ENCODE data around the gene AMBP. TPM values are rescaled to one million over a fixed set of nuclear protein-coding genes. Genes with fewer than 3 reads are reported as not detected.

Gene AMBP
- total RNA-seq, 2 donors from 2014 or later: 0.68 to 2.9 TPM

- Histone ChIP-seq H3K9ac (ENCODE audit: extremely low read depth, low read length, poor library complexity, severe bottlenecking) (no peak overlapping the region), H3K4me3 (ENCODE audit: low read length) (no peak overlapping the region), H3K27me3 (ENCODE audit: control insufficient read depth, insufficient read depth, low read length, poor library complexity, severe bottlenecking) (no peaks in the 10 kb centered on the region), H3K27ac (ENCODE audit: low read depth, low read length) (no peak overlapping the region), H3K4me1 (ENCODE audit: control insufficient read depth, insufficient read depth, low read length) (no peaks in the 10 kb centered on the region), H3K9me3 (ENCODE audit: control insufficient read depth, low read length) (peaks cover 28% of the 10 kb centered on the region), H3K36me3 (ENCODE audit: control insufficient read depth, insufficient read depth, low read length) (peaks cover 74% of the 10 kb centered on the region)
- WGBS, 2 experiments (ENCODE audit: insufficient coverage in 1 of 2, insufficient read length in 1 of 2): 95 to 96% methylated on average over 8 to 14 of the region's 14 CpGs
- no peaks in the 10 kb centered on the region for H3K4me1 Mint-ChIP-seq
- H3K4me3 Mint-ChIP-seq: no peak overlapping the region
- H3K9me3 Mint-ChIP-seq: peaks cover 3% of the 10 kb centered on the region
- TF ChIP-seq, protein P1, sequence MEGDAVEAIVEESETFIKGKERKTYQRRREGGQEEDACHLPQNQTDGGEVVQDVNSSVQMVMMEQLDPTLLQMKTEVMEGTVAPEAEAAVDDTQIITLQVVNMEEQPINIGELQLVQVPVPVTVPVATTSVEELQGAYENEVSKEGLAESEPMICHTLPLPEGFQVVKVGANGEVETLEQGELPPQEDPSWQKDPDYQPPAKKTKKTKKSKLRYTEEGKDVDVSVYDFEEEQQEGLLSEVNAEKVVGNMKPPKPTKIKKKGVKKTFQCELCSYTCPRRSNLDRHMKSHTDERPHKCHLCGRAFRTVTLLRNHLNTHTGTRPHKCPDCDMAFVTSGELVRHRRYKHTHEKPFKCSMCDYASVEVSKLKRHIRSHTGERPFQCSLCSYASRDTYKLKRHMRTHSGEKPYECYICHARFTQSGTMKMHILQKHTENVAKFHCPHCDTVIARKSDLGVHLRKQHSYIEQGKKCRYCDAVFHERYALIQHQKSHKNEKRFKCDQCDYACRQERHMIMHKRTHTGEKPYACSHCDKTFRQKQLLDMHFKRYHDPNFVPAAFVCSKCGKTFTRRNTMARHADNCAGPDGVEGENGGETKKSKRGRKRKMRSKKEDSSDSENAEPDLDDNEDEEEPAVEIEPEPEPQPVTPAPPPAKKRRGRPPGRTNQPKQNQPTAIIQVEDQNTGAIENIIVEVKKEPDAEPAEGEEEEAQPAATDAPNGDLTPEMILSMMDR (conservative IDR thresholded peaks at IDR 0.05): no peak
- no peak overlapping the region for H3K27ac Mint-ChIP-seq
- peak; percentile 26 for DNase-seq
- no peaks in the 10 kb centered on the region for H3K27me3 Mint-ChIP-seq (ENCODE audit: insufficient read depth)
- H3K36me3 Mint-ChIP-seq (ENCODE audit: low read depth): peaks cover 70% of the 10 kb centered on the region
Observed at GRCh38 chr9:114016629-114017423, 61.3 kb downstream of the AMBP start.

DNA sequence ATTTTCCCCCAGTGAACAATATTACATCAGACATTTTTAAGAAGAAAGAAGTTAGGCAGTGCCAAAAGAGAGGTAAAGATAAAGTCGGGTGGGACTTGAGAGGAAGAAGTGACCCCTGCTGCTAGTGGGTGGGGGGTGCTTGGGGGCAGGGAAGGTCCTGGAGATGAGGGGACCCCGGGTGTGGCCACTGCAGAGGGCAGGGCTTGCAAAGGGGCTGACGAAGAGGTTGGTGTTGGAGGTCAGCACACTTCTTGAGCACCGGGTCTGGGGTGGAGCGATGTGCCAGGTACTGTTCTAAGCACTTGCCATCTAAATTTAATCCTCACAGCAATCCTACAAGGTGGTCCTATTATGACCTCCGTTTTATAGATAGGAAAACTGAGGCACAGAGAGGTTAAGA is 62.0 kb downstream of the AMBP start:
- Histone ChIP-seq H3K9ac (ENCODE audit: extremely low read depth, low read length, poor library complexity, severe bottlenecking) (no peak overlapping the region), H3K4me3 (ENCODE audit: low read length) (no peak overlapping the region), H3K27ac (ENCODE audit: low read depth, low read length) (no peak overlapping the region), H3K4me1 (ENCODE audit: control insufficient read depth, insufficient read depth, low read length) (no peaks in the 10 kb centered on the region), H3K36me3 (ENCODE audit: control insufficient read depth, insufficient read depth, low read length) (peaks cover 74% of the 10 kb centered on the region), H3K27me3 (ENCODE audit: control insufficient read depth, insufficient read depth, low read length, poor library complexity, severe bottlenecking) (no peaks in the 10 kb centered on the region), H3K9me3 (ENCODE audit: control insufficient read depth, low read length) (peaks cover 22% of the 10 kb centered on the region)
- peaks cover 71% of the 10 kb centered on the region for H3K36me3 Mint-ChIP-seq (ENCODE audit: low read depth)
- DNase-seq: peak; percentile 10
- no peaks in the 10 kb centered on the region for H3K27me3 Mint-ChIP-seq (ENCODE audit: insufficient read depth)
- WGBS, 2 experiments (ENCODE audit: insufficient coverage in 1 of 2, insufficient read length in 1 of 2): 92 to 93% methylated on average over 1 to 6 of the region's 6 CpGs
- no peaks in the 10 kb centered on the region for H3K9me3 Mint-ChIP-seq
- H3K4me1 Mint-ChIP-seq: no peaks in the 10 kb centered on the region
- TF ChIP-seq, protein P1 (conservative IDR thresholded peaks at IDR 0.05): no peak
- H3K4me3 Mint-ChIP-seq: no peak overlapping the region
- H3K27ac Mint-ChIP-seq: no peak overlapping the region

DNA sequence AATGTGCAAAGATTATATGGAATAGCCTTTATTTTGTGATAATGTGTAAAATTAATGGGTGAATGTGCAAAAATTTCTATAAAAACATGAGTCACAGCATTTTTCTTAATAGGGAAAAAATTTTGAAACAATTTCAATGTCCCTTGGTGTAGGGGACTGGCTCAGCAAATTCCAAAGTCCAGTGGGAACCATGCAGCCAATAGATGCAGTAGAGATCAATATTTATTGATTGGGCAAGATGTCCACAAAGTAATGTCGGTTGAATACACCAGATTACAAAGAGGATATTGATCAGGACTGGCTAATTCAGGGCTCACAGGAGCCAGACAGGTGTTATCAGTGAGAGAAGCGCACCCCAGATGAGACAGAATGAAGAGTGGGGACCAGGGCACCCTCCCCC is 62.5 kb downstream of the AMBP start:
- H3K27ac Mint-ChIP-seq: no peak overlapping the region
- no peaks in the 10 kb centered on the region for H3K4me1 ChIP-seq (ENCODE audit: control insufficient read depth, insufficient read depth, low read length)
- WGBS, 2 experiments (ENCODE audit: insufficient coverage in 1 of 2, insufficient read length in 1 of 2): 90 to 100% methylated on average over 2 of the region's 2 CpGs

More for the DNA sequence above, 62.5 kb downstream of the AMBP start:
- peaks cover 73% of the 10 kb centered on the region for H3K36me3 ChIP-seq (ENCODE audit: control insufficient read depth, insufficient read depth, low read length)
- no peak overlapping the region for H3K4me3 Mint-ChIP-seq
- TF ChIP-seq, protein P1 (conservative IDR thresholded peaks at IDR 0.05): no peak
- H3K36me3 Mint-ChIP-seq (ENCODE audit: low read depth): peaks cover 75% of the 10 kb centered on the region
- no peaks in the 10 kb centered on the region for H3K4me1 Mint-ChIP-seq
- no peaks in the 10 kb centered on the region for H3K9me3 Mint-ChIP-seq
- no peak overlapping the region for H3K9ac ChIP-seq (ENCODE audit: extremely low read depth, low read length, poor library complexity, severe bottlenecking)
- DNase-seq: no peak
- H3K27me3 ChIP-seq (ENCODE audit: control insufficient read depth, insufficient read depth, low read length, poor library complexity, severe bottlenecking): no peaks in the 10 kb centered on the region
- no peak overlapping the region for H3K4me3 ChIP-seq (ENCODE audit: low read length)
- no peak overlapping the region for H3K27ac ChIP-seq (ENCODE audit: low read depth, low read length)
- H3K9me3 ChIP-seq (ENCODE audit: control insufficient read depth, low read length): peaks cover 18% of the 10 kb centered on the region
- no peaks in the 10 kb centered on the region for H3K27me3 Mint-ChIP-seq (ENCODE audit: insufficient read depth)
